HepG2 (cell line): ENCODE measurements around the gene ABCC5. TPM values are rescaled to one million over a fixed set of nuclear protein-coding genes. Genes with fewer than 3 reads are reported as not detected.
A peak's percentile ranks its signal among the peaks of the same experiment; 100 is the strongest.

Experiments
- ATAC-seq: fragments of 200-7000 bp; cut with Tn5 transposase; 3 replicates; pipeline ENCODE4 v1.9.1; 2020; ENCODE audit warnings: mild to moderate bottlenecking, moderate library complexity
- BruUV-seq: library from RNA; stranded (reverse); fragments of 400-500 nt; replicated peaks from 2 replicates; lab custom pipeline; 2021; lab: Mats Ljungman, UMichigan
- CTCF ChIA-PET: fragments of 300-600 bp; formaldehyde crosslinking; extraction: SDS; loops from one replicate; lab custom pipeline; 2021; ENCODE audit warnings: low total read pairs, inconsistent platforms, low intra/inter-chr PET ratio; lab: Yijun Ruan, JAX
- POLR2A ChIA-PET: fragments of 350-600 bp; sonication (Branson Sonifier 250); formaldehyde crosslinking; loops from one replicate; lab custom pipeline; 2020; ENCODE audit warnings: antibody characterized with exemption, inconsistent platforms; lab: Yijun Ruan, JAX
- DNase-seq: peaks from one replicate; pipeline ENCODE4 v3.0.0-alpha.2; 2015; ENCODE audit warnings: low spot score
- FAIRE-seq: peaks from 3 replicates; lab custom pipeline; 2011; peaks lifted over from hg19 to GRCh38; lab: Jason Lieb, UNC
- H2AFZ ChIP-seq: one replicate; pipeline ENCODE4 v1.6.1; 2011; ENCODE audit warnings: low read length, inconsistent platforms
- H3K27ac ChIP-seq: fragments of 300-600 bp; 3 replicates; pipeline ENCODE4 v1.8.0; 2011; ENCODE audit warnings: mixed run types, mild to moderate bottlenecking, mixed read lengths, low read length, inconsistent platforms; ENCODE audit not compliant: insufficient read depth; ENCODE audit errors: extremely low read length
- H3K27me3 ChIP-seq, 2 experiments: fragments of 200-600 bp in 1 of 2; 2 replicates in 1 of 2; 3 replicates in 1 of 2; pipeline versions ENCODE4 v1.6.0 to v1.8.0; 2011; ENCODE audit warnings: low read length in 2 of 2, mild to moderate bottlenecking in 2 of 2, moderate library complexity in 2 of 2, inconsistent platforms in 1 of 2; ENCODE audit not compliant: insufficient read depth in 2 of 2, control insufficient read depth in 1 of 2
- H3K36me3 ChIP-seq, 2 experiments: fragments of 200-600 bp in 1 of 2; replicated peaks in 1 of 2; 2 replicates in 1 of 2; 3 replicates in 1 of 2; pipeline versions ENCODE4 v1.5.1 to v1.8.0; 2011; ENCODE audit warnings: low read length in 2 of 2, inconsistent platforms in 1 of 2; ENCODE audit not compliant: insufficient read depth in 2 of 2, control insufficient read depth in 1 of 2
- H3K4me1 ChIP-seq: 2 replicates; pipeline ENCODE4 v1.5.1; 2012; ENCODE audit warnings: low read length, inconsistent platforms; ENCODE audit not compliant: insufficient read depth
- H3K4me2 ChIP-seq: 2 replicates; pipeline ENCODE4 v1.6.0; 2011; ENCODE audit warnings: low read depth, low read length, inconsistent platforms
- H3K4me3 ChIP-seq, 3 experiments: fragments of 200-600 bp in 1 of 3; sonication (generic), shearing (Covaris generic) in 1 of 3; replicated peaks in 1 of 3; 2 replicates each; pipeline ENCODE4 v1.5.1; 2011 to 2016; ENCODE audit warnings: low read length in 3 of 3, inconsistent platforms in 2 of 3, low read depth in 2 of 3, mild to moderate bottlenecking in 2 of 3, control low read depth in 1 of 3, mixed read lengths in 1 of 3; ENCODE audit not compliant: insufficient read depth in 1 of 3
- H3K79me2 ChIP-seq: one replicate; pipeline ENCODE4 v1.6.1; 2011; ENCODE audit warnings: low read length, inconsistent platforms; ENCODE audit not compliant: insufficient read depth
- H3K9ac ChIP-seq: 2 replicates; pipeline ENCODE4 v1.6.0; 2011; ENCODE audit warnings: mild to moderate bottlenecking, low read depth, low read length, inconsistent platforms; ENCODE audit not compliant: insufficient read depth
- H3K9me3 ChIP-seq: 2 replicates; pipeline ENCODE4 v1.5.1; 2012; ENCODE audit warnings: mild to moderate bottlenecking, low read length
- H4K20me1 ChIP-seq: 2 replicates; pipeline ENCODE4 v1.6.0; 2011; ENCODE audit warnings: inconsistent platforms, mild to moderate bottlenecking, low read length, moderate library complexity; ENCODE audit not compliant: insufficient read depth
- BCLAF1 ChIP-seq: fragments of 450-650 bp; IDR thresholded peaks from 2 replicates; pipeline ENCODE4 v1.6.1; 2017; ENCODE audit warnings: mild to moderate bottlenecking
- FLYWCH1 ChIP-seq: sonication (generic); formaldehyde crosslinking; IDR thresholded peaks from 2 replicates; pipeline ENCODE4 v1.8.1; 2023; ENCODE audit warnings: mild to moderate bottlenecking, missing genetic modification reagents
- FOXM1 ChIP-seq: sonication (generic); formaldehyde crosslinking; IDR thresholded peaks from 2 replicates; pipeline ENCODE4 v1.5.0; 2020; ENCODE audit warnings: missing genetic modification reagents
- HIVEP1 ChIP-seq: sonication (generic); formaldehyde crosslinking; IDR thresholded peaks from 2 replicates; pipeline ENCODE4 v1.4.0; 2020; ENCODE audit warnings: mild to moderate bottlenecking, missing genetic modification reagents
- MXD1 ChIP-seq: sonication (generic); formaldehyde crosslinking; IDR thresholded peaks from 2 replicates; pipeline ENCODE4 v1.4.0; 2020; ENCODE audit warnings: mild to moderate bottlenecking, missing genetic modification reagents
- POGZ ChIP-seq: sonication (generic); formaldehyde crosslinking; IDR thresholded peaks from 2 replicates; pipeline ENCODE4 v1.4.0; 2020; ENCODE audit warnings: mild to moderate bottlenecking, missing genetic modification reagents
- REPIN1 ChIP-seq: sonication (generic); formaldehyde crosslinking; IDR thresholded peaks from 2 replicates; pipeline ENCODE4 v1.8.0; 2022; ENCODE audit warnings: missing genetic modification reagents, low read depth, mild to moderate bottlenecking, borderline replicate concordance
- SAFB2 ChIP-seq: sonication (generic); formaldehyde crosslinking; IDR thresholded peaks from 2 replicates; pipeline ENCODE4 v1.5.1; 2020; ENCODE audit warnings: missing genetic modification reagents, low read depth, mild to moderate bottlenecking, borderline replicate concordance
- TCF12 ChIP-seq, 2 experiments: fragments of 450-650 bp in 1 of 2; sonication (generic) in 1 of 2; formaldehyde crosslinking in 1 of 2; IDR thresholded peaks; 2 replicates each; pipeline versions ENCODE4 v1.6.1 to v1.8.0; 2017 to 2022; ENCODE audit warnings: antibody characterized with exemption in 1 of 2, mild to moderate bottlenecking in 1 of 2, missing genetic modification reagents in 1 of 2, moderate library complexity in 1 of 2
- ZBTB43 ChIP-seq: sonication (generic); formaldehyde crosslinking; conservative IDR thresholded peaks from 2 replicates; pipeline ENCODE4 v1.4.0; 2020; ENCODE audit warnings: missing genetic modification reagents
- ZFP91 ChIP-seq: sonication (generic); formaldehyde crosslinking; IDR thresholded peaks from 2 replicates; pipeline ENCODE4 v1.9.0; 2022; ENCODE audit warnings: missing genetic modification reagents, mild to moderate bottlenecking, borderline replicate concordance
- ZNF280B ChIP-seq: sonication (generic); formaldehyde crosslinking; IDR thresholded peaks from 2 replicates; pipeline ENCODE4 v1.5.0; 2020; ENCODE audit warnings: missing genetic modification reagents, mild to moderate bottlenecking, borderline replicate concordance
- ZSCAN21 ChIP-seq: sonication (generic); formaldehyde crosslinking; IDR thresholded peaks from 2 replicates; pipeline ENCODE4 v1.8.0; 2022; ENCODE audit warnings: mild to moderate bottlenecking, missing genetic modification reagents, moderate library complexity, borderline replicate concordance
- WGBS: methylation state at CpG from one replicate; pipeline ENCODE4 v1.1.6; 2017; ENCODE audit warnings: low lambda C conversion rate; 5-methylcytosine and 5-hydroxymethylcytosine counted together
- in situ Hi-C: cut with HindIII; loops from 2 replicates; pipeline ENCODE4 v1.10.0; 2017; ENCODE audit warnings: low pct_unique_long_range_greater_than_20kb; ENCODE audit not compliant: extremely low pct_ligation_motif_present
- intact Hi-C: fragments of 100-400 bp; cut with micrococcal nuclease; formaldehyde crosslinking; loops from one replicate; pipeline ENCODE4 v1.10.0; 2022; ENCODE audit not compliant: unreplicated experiment
- polyA plus RNA-seq, 8 experiments: library from polyadenylated mRNA; depleted of rRNA in 3 of 8; stranded (reverse) in 7 of 8; unstranded in 1 of 8; fragments of >200 nt; fragmentation: Illumina TruSeq in 4 of 8; extraction: Trizol in 4 of 8; gene quantifications; 2 replicates each; pipeline versions ENCODE4 v1.2.1 to v1.2.3, GENCODE V29; 2011 to 2016; ENCODE audit warnings: low read depth in 4 of 8, missing spikeins in 1 of 8, mixed read lengths in 1 of 8; ENCODE audit not compliant: insufficient read depth in 1 of 8
- total RNA-seq, 5 experiments: library from RNA; depleted of rRNA; stranded (reverse); fragments of >200 nt; fragmentation: Illumina TruSeq; extraction: Trizol; gene quantifications; 2 replicates each; pipeline ENCODE4 v1.2.3, GENCODE V29; 2016; ENCODE audit warnings: low read depth in 1 of 5

ABCC5 gene
- total and polyA plus RNA-seq, 2 of the 13 experiments (the other 11 are each of a cell fraction or from before 2014, with no cell fraction given), result 12.5 to 12.7 TPM

- BruUV-seq, result no TSS peak
- intact Hi-C loops, result no loop called here
- no peak for ATAC-seq
Measured at GRCh38 chr3:183984127-183984740, 33.5 kb downstream of the ABCC5 start.

More at GRCh38 chr3:183984127-183984740, 33.5 kb downstream of the ABCC5 start:
- Histone ChIP-seq H3K4me3 (no peak overlapping the region), H3K9me3 (no peaks in the 10 kb centered on the region), H3K27ac (peak overlapping the region; percentile 19), H3K27me3 (no peaks in the 10 kb centered on the region), H3K4me2 (peak overlapping the region; percentile 9; the same call in 1 of the 2 replicates), H3K9ac (no peak overlapping the region), H3K79me2 (no peaks in the 10 kb centered on the region), H3K4me1 (peaks cover 56% of the 10 kb centered on the region), H4K20me1 (no peaks in the 10 kb centered on the region), H2AFZ (no peak overlapping the region), H3K36me3 (peaks cover 10 to 13% of the 10 kb centered on the region in 2 experiments; a peak in 3 of 5 replicates)
- TF ChIP-seq TCF12 (IDR thresholded peaks at IDR 0.05) (no peak), TCF12 (CRISPR knock-in tag; IDR thresholded peaks at IDR 0.05) (no peak), FLYWCH1 (no peak), SAFB2 (CRISPR knock-in tag) (no peak), REPIN1 (CRISPR knock-in tag) (no peak), FOXM1 (no peak), HIVEP1 (no peak), ZNF280B (CRISPR knock-in tag) (no peak), POGZ (CRISPR knock-in tag) (no peak), BCLAF1 (no peak), ZFP91 (no peak), ZBTB43 (CRISPR knock-in tag) (no peak), MXD1 (CRISPR knock-in tag) (no peak), ZSCAN21 (CRISPR knock-in tag) (no peak)
- DNase-seq (no peak), FAIRE-seq (no peak)
- in situ Hi-C loops, result no loop called here
- ChIA-PET POLR2A (no interaction called here), CTCF (no interaction called here)
- 95% methylated on average over 4 of the region's 4 CpGs for WGBS
